Right lung (tissue), 5 donors: Measurements from ENCODE around the gene ADAP1. TPM values are rescaled to one million over a fixed set of nuclear protein-coding genes. Genes with fewer than 3 reads are reported as not detected.

Experiments
- DNase-seq, 2 donors: peaks; one replicate each; pipeline ENCODE4 v3.0.0-alpha.2; 2013
- polyA plus RNA-seq, 5 donors: library from polyadenylated mRNA; unstranded; fragments of 120-200 nt; gene quantifications; one replicate each; pipeline versions ENCODE4 v1.2.1 to v1.2.3, GENCODE V29; 2013; ENCODE audit warnings: inconsistent platforms in 1 of 5, low replicate concordance in 1 of 5; ENCODE audit not compliant: insufficient read length in 5 of 5, insufficient read depth in 1 of 5

ADAP1 gene
- polyA plus RNA-seq, 5 donors = 4.5 to 10.6 (median 8.1) TPM

GRCh38 chr7:923108-924041 lies 31.1 kb downstream of the ADAP1 start:
- peak in 1 of 2 donors; percentile 32 for DNase-seq

DNA sequence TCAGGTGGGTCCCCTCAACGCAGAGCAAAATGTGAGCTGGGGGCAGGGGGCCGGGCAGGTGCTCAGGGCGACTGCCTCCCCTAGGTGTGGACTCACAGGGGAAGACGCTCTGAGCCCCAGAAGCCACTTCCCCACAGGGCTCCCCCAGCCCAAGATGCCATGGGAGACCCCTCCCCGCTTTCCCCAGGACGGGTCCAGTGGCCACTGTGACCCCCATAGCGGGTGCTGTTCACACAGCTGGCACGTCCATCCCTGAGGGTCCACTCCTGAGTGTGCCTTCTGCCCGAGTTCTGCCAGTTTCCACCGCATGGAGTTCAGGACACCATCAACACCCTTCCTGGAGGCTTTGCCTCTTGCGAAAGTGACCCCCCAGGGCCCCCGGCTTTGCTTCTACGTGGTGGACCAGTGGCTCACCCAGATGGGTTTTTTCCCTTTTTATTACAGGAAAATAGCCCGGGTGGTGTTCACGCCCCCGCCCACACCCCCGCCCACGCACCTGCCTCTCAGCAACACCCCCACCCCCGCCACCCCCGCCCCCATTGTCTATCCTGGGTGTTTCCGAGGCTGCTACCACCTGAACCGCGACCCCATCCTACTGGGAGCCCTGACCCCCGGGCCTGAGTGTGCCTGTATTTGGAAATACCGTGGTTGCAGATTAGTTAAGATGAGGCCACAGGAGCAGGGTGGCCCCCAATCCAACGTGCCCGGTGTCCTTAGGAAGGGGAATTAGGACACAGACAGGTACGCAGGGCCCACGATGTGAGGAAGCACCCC lies 32.0 kb downstream of the ADAP1 start:
- DNase-seq = no peak

- DNase-seq = no peak
Observed at GRCh38 chr7:921581-922333, 32.7 kb downstream of the ADAP1 start.

DNA sequence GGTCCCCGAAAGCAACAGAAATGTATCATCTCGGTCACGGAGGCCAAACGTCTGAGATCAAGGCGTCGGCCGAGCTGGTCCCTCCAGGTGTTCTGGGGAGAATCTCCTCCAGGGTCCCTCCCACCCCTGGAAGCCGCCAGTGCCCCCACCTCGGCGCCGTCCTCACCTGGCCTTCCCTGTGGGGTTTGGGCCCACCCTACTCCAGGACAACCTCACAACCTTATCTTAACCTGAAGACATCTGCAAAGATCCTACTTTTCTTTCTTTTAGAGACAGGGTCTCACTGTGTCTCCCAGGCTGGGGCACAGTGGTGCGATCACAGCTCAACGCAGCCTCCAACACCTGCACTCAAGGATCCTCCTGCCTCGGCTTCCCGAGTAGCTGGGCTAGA lies 33.4 kb downstream of the ADAP1 start:
- no peak for DNase-seq

DNA sequence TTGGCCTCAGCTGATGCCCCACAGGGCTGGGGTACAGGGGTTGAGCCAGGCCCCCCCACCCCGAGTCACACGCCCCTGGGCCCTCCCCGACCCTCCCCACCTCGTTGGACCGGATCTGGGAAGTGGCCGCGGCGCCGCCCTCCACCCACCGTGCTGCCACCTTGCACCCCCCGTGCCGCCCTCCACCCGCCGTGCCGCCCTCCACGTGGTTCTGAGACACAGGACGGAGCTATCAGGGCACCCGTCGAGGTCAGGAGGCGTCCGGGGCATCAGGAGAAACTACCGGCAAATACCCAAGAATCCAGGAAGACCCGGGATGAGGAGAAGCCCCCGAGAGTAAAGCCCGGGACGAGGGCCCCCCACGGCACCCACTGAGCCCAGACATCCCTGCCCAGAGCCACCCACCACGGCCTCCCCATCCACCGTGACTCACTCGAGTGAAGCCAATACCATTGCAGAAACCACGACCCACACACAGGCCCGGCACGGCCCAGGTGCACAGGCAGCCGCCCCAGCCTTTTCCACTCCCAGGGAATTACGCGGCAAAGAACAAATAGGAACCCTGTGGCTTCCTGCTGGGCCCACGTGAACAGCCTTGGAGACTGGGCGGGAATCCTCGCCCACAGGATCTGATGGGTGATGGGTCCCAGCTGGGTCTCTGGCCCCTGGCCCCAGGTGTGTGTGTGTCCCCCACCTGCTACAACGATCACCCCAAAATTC lies 34.0 kb downstream of the ADAP1 start:
- no peak for DNase-seq

DNA sequence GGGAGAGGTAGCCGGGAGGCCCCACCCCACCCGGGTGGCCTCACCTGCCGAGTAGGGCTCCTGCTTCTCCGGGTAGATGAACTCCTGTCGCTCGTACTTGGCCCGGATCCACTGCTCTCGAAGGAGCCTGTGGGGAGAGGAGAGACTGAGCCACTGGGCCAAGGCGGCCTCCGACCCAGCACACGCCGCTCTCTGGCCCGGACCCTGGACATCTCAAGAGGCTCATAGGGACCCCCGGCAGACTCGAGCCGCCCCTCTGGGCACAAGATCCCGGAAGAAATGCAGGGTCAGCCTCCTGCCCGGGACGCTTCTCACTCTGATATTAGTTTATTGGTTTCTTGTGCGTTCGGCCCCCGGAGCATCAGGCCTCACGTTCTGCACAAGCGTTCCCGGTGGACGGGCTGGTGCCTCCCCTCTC lies 34.5 kb downstream of the ADAP1 start:
- DNase-seq = no peak

DNA sequence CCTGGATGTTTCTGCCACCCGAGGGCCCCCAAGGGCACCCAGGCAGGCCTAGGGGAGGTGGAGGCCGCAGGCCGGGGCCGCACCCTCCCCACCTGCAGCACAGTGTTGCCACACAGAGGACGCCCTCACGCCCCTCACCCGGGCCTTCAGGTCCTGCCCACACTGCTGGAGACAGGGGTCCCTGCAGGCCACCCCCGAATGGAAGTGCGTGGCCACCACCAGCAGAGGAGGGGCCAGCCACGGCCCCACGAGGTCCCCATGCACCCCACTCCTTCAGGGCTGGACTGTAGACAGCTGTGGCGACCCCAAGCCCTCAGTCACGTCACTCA lies 35.4 kb downstream of the ADAP1 start:
- DNase-seq = no peak

DNA sequence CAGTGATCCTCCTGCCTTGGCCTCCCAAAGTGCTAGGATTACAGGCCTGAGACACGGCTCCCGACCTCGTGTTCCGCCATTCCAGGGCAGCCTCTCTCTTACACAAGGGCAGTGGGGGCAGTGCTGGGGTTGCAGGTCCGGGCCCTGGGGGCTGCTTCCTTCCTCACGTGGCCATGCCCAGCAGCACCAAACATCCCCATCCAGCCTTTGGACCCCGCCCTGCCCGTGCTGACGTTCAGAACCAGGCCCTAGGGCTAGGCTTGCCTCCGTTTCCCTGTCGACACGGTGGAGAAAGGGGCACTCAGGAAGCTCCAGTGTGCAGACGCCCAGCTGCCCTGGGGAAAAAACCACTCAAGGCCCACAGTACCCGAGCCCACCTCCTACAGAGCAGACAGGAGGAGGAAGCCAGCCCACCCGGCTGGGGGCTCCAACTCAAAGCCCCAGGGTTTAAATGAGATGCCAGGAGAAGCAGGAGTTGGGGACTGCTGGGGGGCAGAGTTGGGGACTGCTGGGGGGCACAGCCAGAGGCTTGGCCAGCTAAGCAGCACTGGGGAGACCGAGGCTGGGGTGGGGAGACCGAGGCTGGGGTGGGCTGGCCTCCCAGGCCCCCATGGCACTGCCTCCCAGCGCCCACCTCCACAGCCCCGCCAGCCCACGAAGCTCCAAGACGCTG lies 35.9 kb downstream of the ADAP1 start:
- DNase-seq = no peak

- DNase-seq = no peak
Observed at GRCh38 chr7:918118-918425, 36.4 kb downstream of the ADAP1 start.

- DNase-seq = no peak
Observed at GRCh38 chr7:917255-918117, 37.0 kb downstream of the ADAP1 start.

GRCh38 chr7:916291-916941 lies 38.1 kb downstream of the ADAP1 start:
- no peak for DNase-seq

- DNase-seq = no peak
Observed at GRCh38 chr7:915291-916218, 38.9 kb downstream of the ADAP1 start.

GRCh38 chr7:914521-915194 lies 39.8 kb downstream of the ADAP1 start:
- no peak for DNase-seq

- no peak for DNase-seq
Observed at GRCh38 chr7:913736-914520, 40.6 kb downstream of the ADAP1 start.

GRCh38 chr7:911791-912480 lies 42.5 kb downstream of the ADAP1 start:
- no peak for DNase-seq

DNA sequence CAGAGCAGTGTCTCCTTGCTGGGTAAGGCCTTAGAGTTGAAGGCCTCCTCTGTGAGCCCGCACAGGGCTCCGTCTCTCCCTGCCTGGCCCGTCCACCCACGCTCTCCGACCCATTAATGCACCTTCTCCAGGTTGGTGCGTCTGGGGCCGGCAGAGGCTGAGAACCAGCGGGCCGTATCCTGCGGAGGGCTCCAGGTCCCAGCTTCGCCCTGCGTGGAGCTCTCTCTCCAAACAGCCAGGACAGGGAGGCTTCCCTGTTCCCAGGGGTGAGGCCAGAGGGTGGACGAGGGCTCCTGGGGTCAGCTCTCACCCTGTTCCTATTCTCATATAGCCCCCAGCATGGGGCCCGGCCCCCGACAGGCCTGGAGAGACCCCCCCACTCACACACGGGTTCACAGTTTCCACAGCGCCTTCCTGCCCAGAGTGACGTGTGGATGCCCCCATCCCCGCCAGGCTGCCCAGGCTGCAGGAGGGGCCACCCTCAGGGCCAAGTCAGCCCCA lies 43.5 kb downstream of the ADAP1 start:
- DNase-seq = no peak
